ENCODE measurements around the gene NUPR1.
"Not testable (repeated sequence)": the region's sequence is repeated elsewhere in the genome, so short reads cannot be mapped to it uniquely, and the experiment has no call there.

NUPR1 gene

GRCh38 chr16:28554634-28555423, 16.1 kb upstream of the NUPR1 start:
- no peak for DNase-seq

GRCh38 chr16:28553776-28554633, 15.2 kb upstream of the NUPR1 start, which contains the start of gene SGF29:
Gene SGF29, plus strand, starts transcription at chr16:28553920. Its CDS starts 27,150 bp downstream, at chr16:28581070.
- DNase-seq: peak; percentile 76

GRCh38 chr16:28549301-28549899, 10.6 kb upstream of the NUPR1 start:
- DNase-seq: peak; percentile 27

GRCh38 chr16:28548306-28548802, 9.6 kb upstream of the NUPR1 start:
- no peak for DNase-seq

GRCh38 chr16:28546626-28547025, 7.9 kb upstream of the NUPR1 start:
- DNase-seq: no peak

DNA sequence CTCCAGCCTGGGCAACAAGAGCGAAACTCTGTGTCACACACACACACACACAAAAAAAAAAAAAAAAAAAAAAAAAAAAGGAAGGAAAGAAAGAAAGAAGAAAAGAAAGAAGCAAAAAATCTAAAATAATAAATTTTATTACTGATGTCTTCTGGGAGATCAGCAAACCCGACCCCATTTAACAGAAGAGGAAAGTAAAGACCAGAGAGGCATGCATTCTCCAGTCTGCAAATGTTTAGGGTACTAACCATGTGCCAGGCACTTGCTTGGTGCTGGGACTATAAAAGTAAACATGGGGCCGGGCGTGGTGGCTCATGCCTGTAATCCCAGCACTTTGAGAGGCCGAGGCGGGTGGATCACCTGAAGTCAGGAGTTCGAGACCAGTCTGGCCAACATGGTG, 7.2 kb upstream of the NUPR1 start:
- DNase-seq: not testable (repeated sequence)

- DNase-seq: no peak
Measured at GRCh38 chr16:28544998-28545397, 6.2 kb upstream of the NUPR1 start.

GRCh38 chr16:28543072-28543471, 4.3 kb upstream of the NUPR1 start:
- peak; percentile 93 for DNase-seq

- no peak for DNase-seq
Measured at GRCh38 chr16:28542646-28543045, 3.9 kb upstream of the NUPR1 start.

- no peak for DNase-seq
Measured at GRCh38 chr16:28540346-28540745, 1.6 kb upstream of the NUPR1 start.

DNA sequence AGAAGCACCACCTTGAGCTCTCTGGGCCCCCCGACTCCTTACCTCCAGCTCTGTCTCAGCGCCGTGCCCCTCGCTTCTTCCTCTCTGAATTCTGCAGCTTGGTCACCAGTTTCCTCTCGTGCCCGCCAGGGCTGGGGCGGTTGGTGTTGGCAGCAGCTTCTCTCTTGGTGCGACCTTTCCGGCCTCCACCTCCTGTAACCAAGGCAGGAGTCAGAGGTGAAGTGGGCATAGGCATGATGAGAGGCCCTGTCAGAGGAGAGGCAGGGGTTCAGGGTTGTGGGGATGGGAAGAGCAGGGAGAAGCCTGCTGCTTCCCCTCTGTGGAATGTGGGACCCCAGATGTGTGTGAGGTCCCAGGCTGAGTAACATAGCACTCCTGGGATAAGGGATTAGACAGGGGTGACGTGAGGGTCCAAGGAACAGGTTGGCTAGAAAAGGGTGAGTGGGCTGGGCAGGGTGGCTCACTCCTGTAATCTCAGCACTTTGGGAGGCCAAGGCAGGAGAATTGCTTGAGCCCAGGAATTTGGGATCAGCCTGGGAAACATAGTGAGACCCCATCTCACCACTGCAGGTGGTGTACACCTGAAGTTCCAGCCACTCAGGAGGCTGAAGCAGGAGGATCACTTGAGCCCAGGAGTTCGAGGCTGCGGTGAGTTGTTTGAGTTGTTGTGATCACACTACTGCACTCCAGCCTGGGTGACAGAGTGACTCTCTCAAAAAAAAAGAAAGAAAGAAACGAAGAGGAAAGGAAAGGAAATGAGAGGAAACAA, 626 bp downstream of the NUPR1 start:
- DNase-seq: no peak

DNA sequence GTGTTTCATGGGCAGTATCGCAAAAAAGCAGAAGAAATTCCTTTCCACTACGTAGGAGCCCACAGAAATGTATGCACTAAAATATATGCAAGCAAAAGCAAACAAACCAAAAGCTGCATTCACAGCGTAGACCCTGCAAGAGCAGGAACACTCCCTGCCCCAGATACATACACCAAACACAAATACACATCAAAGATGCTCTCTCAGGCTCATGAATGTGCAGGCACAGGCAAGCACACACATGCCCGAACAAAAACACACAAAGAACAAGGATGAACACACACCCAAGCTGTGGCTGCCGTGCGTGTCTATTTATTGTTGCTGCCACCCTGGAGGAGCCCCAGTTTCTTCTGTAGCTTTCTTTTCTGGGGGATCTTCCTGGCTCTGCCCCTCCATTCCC, 1.7 kb downstream of the NUPR1 start:
- peak; percentile 81 for DNase-seq

GRCh38 chr16:28534542-28535373, 4.0 kb downstream of the NUPR1 start:
- DNase-seq: no peak

GRCh38 chr16:28532940-28533647, 5.7 kb downstream of the NUPR1 start:
- no peak for DNase-seq

GRCh38 chr16:28531777-28532744, 6.7 kb downstream of the NUPR1 start:
- DNase-seq: no peak

GRCh38 chr16:28529124-28529523, 9.7 kb downstream of the NUPR1 start:
- no peak for DNase-seq

GRCh38 chr16:28528463-28528867, 10.3 kb downstream of the NUPR1 start:
- DNase-seq: no peak

GRCh38 chr16:28527985-28528384, 10.8 kb downstream of the NUPR1 start:
- DNase-seq: no peak

- DNase-seq: not testable (repeated sequence)
Measured at GRCh38 chr16:28527100-28527785, 11.5 kb downstream of the NUPR1 start.

Measured in DMS153 (cell line).